Measurements from ENCODE around the gene TCF12. TPM values are rescaled to one million over a fixed set of nuclear protein-coding genes. Genes with fewer than 3 reads are reported as not detected.

TCF12 gene
- total RNA-seq, 2 donors from 2014 or later = 91.8 to 107 TPM

GRCh38 chr15:57026016-57026592 is 107.7 kb downstream of the TCF12 start:
- Histone ChIP-seq H3K27ac (no peak overlapping the region), H3K9me3 (no peaks in the 10 kb centered on the region), H3K36me3 (no peaks in the 10 kb centered on the region), H3K27me3 (replicated peaks; ENCODE audit: insufficient read depth) (no peaks in the 10 kb centered on the region), H3K4me3 (no peak overlapping the region), H3K4me1 (ENCODE audit: control insufficient read depth in 1 of 2, low read depth in 2 of 2) (peaks cover 6 to 12% of the 10 kb centered on the region in 2 donors)
- no peak for DNase-seq (ENCODE audit: low spot score)
- no peak for TF ChIP-seq CTCF (IDR thresholded peaks at IDR 0.05)
- ATAC-seq (ENCODE audit: insufficient number of reproducible peaks, low FRiP score, low read depth) = no peak

GRCh38 chr15:57027596-57027995 is 109.2 kb downstream of the TCF12 start:
- H3K27me3 ChIP-seq (replicated peaks; ENCODE audit: insufficient read depth) = no peaks in the 10 kb centered on the region
- no peak for ATAC-seq (ENCODE audit: insufficient number of reproducible peaks, low FRiP score, low read depth)
- H3K4me1 ChIP-seq (ENCODE audit: control insufficient read depth in 1 of 2, low read depth in 2 of 2) = peaks cover 20 to 26% of the 10 kb centered on the region in 2 donors
- no peaks in the 10 kb centered on the region for H3K9me3 ChIP-seq
- H3K4me3 ChIP-seq = no peak overlapping the region
- no peak for DNase-seq (ENCODE audit: low spot score)
- H3K36me3 ChIP-seq = no peaks in the 10 kb centered on the region
- TF ChIP-seq CTCF (IDR thresholded peaks at IDR 0.05) = no peak
- no peak overlapping the region for H3K27ac ChIP-seq

- TF ChIP-seq CTCF (IDR thresholded peaks at IDR 0.05) = no peak
- H3K27me3 ChIP-seq (replicated peaks; ENCODE audit: insufficient read depth) = no peaks in the 10 kb centered on the region
- no peaks in the 10 kb centered on the region for H3K9me3 ChIP-seq
- no peak for ATAC-seq (ENCODE audit: insufficient number of reproducible peaks, low FRiP score, low read depth)
- no peaks in the 10 kb centered on the region for H3K36me3 ChIP-seq
- H3K4me3 ChIP-seq = no peak overlapping the region
- peaks cover 24 to 26% of the 10 kb centered on the region in 2 donors for H3K4me1 ChIP-seq (ENCODE audit: control insufficient read depth in 1 of 2, low read depth in 2 of 2)
- no peak for DNase-seq (ENCODE audit: low spot score)
- no peak overlapping the region for H3K27ac ChIP-seq
Measured at GRCh38 chr15:57028176-57028575, 109.7 kb downstream of the TCF12 start.

GRCh38 chr15:57030011-57030410 is 111.6 kb downstream of the TCF12 start:
- peaks cover 28 to 37% of the 10 kb centered on the region in 2 donors for H3K4me1 ChIP-seq (ENCODE audit: control insufficient read depth in 1 of 2, low read depth in 2 of 2)
- TF ChIP-seq CTCF (IDR thresholded peaks at IDR 0.05) = no peak
- no peak for ATAC-seq (ENCODE audit: insufficient number of reproducible peaks, low FRiP score, low read depth)

GRCh38 chr15:57031082-57031481 is 112.6 kb downstream of the TCF12 start:
- Histone ChIP-seq H3K27ac (no peak overlapping the region), H3K36me3 (no peaks in the 10 kb centered on the region), H3K4me1 (ENCODE audit: control insufficient read depth in 1 of 2, low read depth in 2 of 2) (peaks cover 28 to 32% of the 10 kb centered on the region in 2 donors), H3K27me3 (replicated peaks; ENCODE audit: insufficient read depth) (no peaks in the 10 kb centered on the region), H3K9me3 (no peaks in the 10 kb centered on the region), H3K4me3 (no peak overlapping the region)
- DNase-seq (ENCODE audit: low spot score) (no peak), ATAC-seq (ENCODE audit: insufficient number of reproducible peaks, low FRiP score, low read depth) (no peak)
- no peak for TF ChIP-seq CTCF (IDR thresholded peaks at IDR 0.05)

More at GRCh38 chr15:57030011-57030410, 111.6 kb downstream of the TCF12 start:
- Histone ChIP-seq H3K27me3 (replicated peaks; ENCODE audit: insufficient read depth) (no peaks in the 10 kb centered on the region), H3K9me3 (no peaks in the 10 kb centered on the region), H3K27ac (no peak overlapping the region), H3K36me3 (no peaks in the 10 kb centered on the region), H3K4me3 (no peak overlapping the region)
- DNase-seq (ENCODE audit: low spot score) = no peak
